OCI-LY7 (cell line): ENCODE results near the gene IFI6. TPM values are rescaled to one million over a fixed set of nuclear protein-coding genes. Genes with fewer than 3 reads are reported as not detected.

Experiments used
- BruUV-seq: library from RNA; stranded (reverse); fragments of 400-500 nt; replicated peaks from 2 replicates; lab custom pipeline; 2021; lab: Mats Ljungman, UMichigan
- CTCF ChIA-PET: fragments of 300-600 bp; sonication (Branson Sonifier 250); formaldehyde crosslinking; loops from one replicate; lab custom pipeline; 2022; ENCODE audit warnings: antibody characterized with exemption; ENCODE audit not compliant: unreplicated experiment; lab: Charles Lee
- POLR2A ChIA-PET: fragments of 300-600 bp; sonication (Branson Sonifier 250); formaldehyde crosslinking; loops from one replicate; lab custom pipeline; 2022; ENCODE audit warnings: antibody characterized with exemption; lab: Charles Lee
- DNase-seq: peaks from one replicate; pipeline ENCODE4 v3.0.0-alpha.2; 2015; ENCODE audit warnings: low spot score
- H2AFZ ChIP-seq: fragments of 200-600 bp; sonication (generic), shearing (Covaris generic); 2 replicates; pipeline ENCODE4 v1.6.1; 2014; ENCODE audit warnings: mild to moderate bottlenecking, antibody characterized with exemption, low read length, moderate library complexity
- H3K27ac ChIP-seq: fragments of 200-600 bp; sonication (generic); 2 replicates; pipeline ENCODE4 v1.5.1; 2014; ENCODE audit warnings: mixed run types, low read depth, mild to moderate bottlenecking, moderate library complexity, low read length, inconsistent platforms; ENCODE audit not compliant: poor library complexity, severe bottlenecking
- H3K36me3 ChIP-seq: fragments of 200-600 bp; sonication (generic); 2 replicates; pipeline ENCODE4 v1.6.1; 2014; ENCODE audit warnings: mild to moderate bottlenecking, antibody characterized with exemption, low read length, moderate library complexity, mixed read lengths; ENCODE audit not compliant: insufficient read depth
- H3K4me1 ChIP-seq: fragments of 200-600 bp; sonication (generic); 2 replicates; pipeline ENCODE4 v1.5.1; 2014; ENCODE audit warnings: mild to moderate bottlenecking, low read length; ENCODE audit not compliant: insufficient read depth, poor library complexity, severe bottlenecking
- H3K4me2 ChIP-seq: fragments of 200-600 bp; sonication (generic); 2 replicates; pipeline ENCODE4 v1.6.1; 2014; ENCODE audit warnings: mild to moderate bottlenecking, low read length
- H3K4me3 ChIP-seq: fragments of 200-600 bp; sonication (generic); 2 replicates; pipeline ENCODE4 v1.5.1; 2014; ENCODE audit warnings: mild to moderate bottlenecking, low read depth, low read length; ENCODE audit not compliant: poor library complexity, severe bottlenecking
- H3K79me2 ChIP-seq: fragments of 200-600 bp; sonication (generic); 2 replicates; pipeline ENCODE4 v1.6.1; 2016; ENCODE audit warnings: low read depth, mild to moderate bottlenecking, low read length, moderate library complexity, mixed read lengths; ENCODE audit not compliant: insufficient read depth
- H3K9me2 ChIP-seq: fragments of 200-600 bp; sonication (generic); 2 replicates; pipeline ENCODE4 v1.6.1; 2016; ENCODE audit warnings: mild to moderate bottlenecking, low read length, mixed read lengths; ENCODE audit not compliant: insufficient read depth
- H3K9me3 ChIP-seq: fragments of 200-600 bp; sonication (generic); 2 replicates; pipeline ENCODE4 v1.6.1; 2014; ENCODE audit warnings: mild to moderate bottlenecking, mixed run types, low read length, mixed read lengths
- H4K20me1 ChIP-seq: fragments of 200-600 bp; sonication (generic); 2 replicates; pipeline ENCODE4 v1.6.1; 2014; ENCODE audit warnings: mild to moderate bottlenecking, antibody characterized with exemption, low read length, moderate library complexity, mixed read lengths; ENCODE audit not compliant: insufficient read depth
- CTCF ChIP-seq: fragments of 200-600 bp; sonication (generic); conservative IDR thresholded peaks from 2 replicates; pipeline ENCODE4 v1.5.1; 2014; ENCODE audit warnings: mild to moderate bottlenecking, antibody characterized with exemption, low read length, moderate library complexity, mixed read lengths
- EZH2phosphoT487 ChIP-seq: fragments of 200-600 bp; sonication (generic); IDR thresholded peaks from 2 replicates; pipeline ENCODE4 v1.6.1; 2018; ENCODE audit warnings: low read depth, borderline replicate concordance, mild to moderate bottlenecking, mixed run types, antibody characterized with exemption, low read length, moderate library complexity, mixed read lengths
- intact Hi-C: fragments of 100-400 bp; cut with micrococcal nuclease; formaldehyde crosslinking; loops from one replicate; pipeline ENCODE4 v1.10.0; 2022; ENCODE audit not compliant: unreplicated experiment
- total RNA-seq, 2 experiments: library from RNA; depleted of rRNA in 1 of 2; stranded (reverse); fragments of >200 nt in 1 of 2; shearing (Covaris generic) in 1 of 2; gene quantifications; 2 replicates each; pipeline ENCODE4 v1.2.3, GENCODE V29; 2014 to 2022

IFI6 gene
- total RNA-seq, 2 experiments from 2014 or later, result 6.0 to 7.7 TPM

GRCh38 chr1:27648602-27649305, 23.2 kb downstream of the IFI6 start:
- POLR2A ChIA-PET, result interaction anchor here (0.8 to 2.7 kb wide), 2 partner anchors 14 to 21 kb away, joined by 4 to 6 read pairs; no protein-coding TSS in a partner anchor
- no peak for DNase-seq
- intact Hi-C loops, result no loop called here
- Histone ChIP-seq H3K27ac (no peak overlapping the region), H2AFZ (no peak overlapping the region), H3K79me2 (no peaks in the 10 kb centered on the region), H3K4me2 (no peak overlapping the region), H3K4me3 (no peak overlapping the region), H3K9me3 (no peaks in the 10 kb centered on the region), H3K36me3 (no peaks in the 10 kb centered on the region), H4K20me1 (no peaks in the 10 kb centered on the region), H3K9me2 (no peaks in the 10 kb centered on the region), H3K4me1 (peaks cover 9% of the 10 kb centered on the region)
- TF ChIP-seq EZH2phosphoT487 (no peak), CTCF (no peak)
- CTCF ChIA-PET, result no interaction called here
- BruUV-seq, result no TSS peak

GRCh38 chr1:27647328-27647727, 24.7 kb downstream of the IFI6 start:
- no peak overlapping the region for H3K27ac ChIP-seq
- no peaks in the 10 kb centered on the region for H3K36me3 ChIP-seq
- no peak overlapping the region for H3K4me3 ChIP-seq
- TF ChIP-seq EZH2phosphoT487 (no peak), CTCF (no peak)
- DNase-seq, result no peak
- no peak overlapping the region for H3K4me2 ChIP-seq
- H2AFZ ChIP-seq, result no peak overlapping the region
- intact Hi-C loops, result no loop called here
- H3K9me3 ChIP-seq, result no peaks in the 10 kb centered on the region
- no peaks in the 10 kb centered on the region for H3K79me2 ChIP-seq
- no TSS peak for BruUV-seq
- H3K4me1 ChIP-seq, result peaks cover 13% of the 10 kb centered on the region
- ChIA-PET CTCF (no interaction called here), POLR2A (interaction anchor here (0.6 kb wide), 1 partner anchor 260 kb away, joined by 4 read pairs; no protein-coding TSS in a partner anchor)
- H3K9me2 ChIP-seq, result no peaks in the 10 kb centered on the region
- H4K20me1 ChIP-seq, result no peaks in the 10 kb centered on the region

GRCh38 chr1:27646676-27647075, 25.3 kb downstream of the IFI6 start:
- peaks cover 13% of the 10 kb centered on the region for H3K4me1 ChIP-seq
- POLR2A ChIA-PET, result no interaction called here

More at GRCh38 chr1:27646676-27647075, 25.3 kb downstream of the IFI6 start:
- H3K9me2 ChIP-seq, result no peaks in the 10 kb centered on the region
- H3K4me2 ChIP-seq, result no peak overlapping the region
- no peak overlapping the region for H2AFZ ChIP-seq
- H3K9me3 ChIP-seq, result no peaks in the 10 kb centered on the region
- TF ChIP-seq CTCF, result no peak
- no peak for TF ChIP-seq EZH2phosphoT487
- no peaks in the 10 kb centered on the region for H4K20me1 ChIP-seq
- H3K4me3 ChIP-seq, result no peak overlapping the region
- no TSS peak for BruUV-seq
- CTCF ChIA-PET, result interaction anchor here (0.6 kb wide), 1 partner anchor 548 kb away, joined by 3 read pairs; no protein-coding TSS in a partner anchor
- no peak overlapping the region for H3K27ac ChIP-seq
- H3K36me3 ChIP-seq, result no peaks in the 10 kb centered on the region
- H3K79me2 ChIP-seq, result no peaks in the 10 kb centered on the region
- intact Hi-C loops, result no loop called here
- no peak for DNase-seq
